Upper lobe of left lung (tissue), 4 donors: ENCODE measurements around the gene LAS1L.

Experiments
- CTCF ChIP-seq, 6 experiments: fragments of 450-650 bp in 4 of 6; fragments of 200-600 bp in 2 of 6; sonication (generic) in 2 of 6; IDR thresholded peaks; one replicate each; pipeline ENCODE4 v1.5.1; 2016 to 2019; ENCODE audit warnings: antibody characterized with exemption in 6 of 6
- EP300 ChIP-seq, 4 donors: sonication (generic); formaldehyde crosslinking; IDR thresholded peaks; one replicate each; pipeline ENCODE4 v1.5.1; 2017; ENCODE audit warnings: antibody characterized with exemption in 4 of 4, control low read depth in 2 of 4
- POLR2A ChIP-seq, 4 donors: fragments of 450-650 bp; IDR thresholded peaks; one replicate each; pipeline ENCODE4 v1.5.1; 2016 to 2017; ENCODE audit warnings: antibody characterized with exemption in 4 of 4, mild to moderate bottlenecking in 2 of 4
- POLR2AphosphoS5 ChIP-seq, 2 donors: sonication (generic); formaldehyde crosslinking; IDR thresholded peaks; one replicate each; pipeline ENCODE4 v1.5.1; 2017; ENCODE audit warnings: antibody characterized with exemption in 2 of 2

DNA sequence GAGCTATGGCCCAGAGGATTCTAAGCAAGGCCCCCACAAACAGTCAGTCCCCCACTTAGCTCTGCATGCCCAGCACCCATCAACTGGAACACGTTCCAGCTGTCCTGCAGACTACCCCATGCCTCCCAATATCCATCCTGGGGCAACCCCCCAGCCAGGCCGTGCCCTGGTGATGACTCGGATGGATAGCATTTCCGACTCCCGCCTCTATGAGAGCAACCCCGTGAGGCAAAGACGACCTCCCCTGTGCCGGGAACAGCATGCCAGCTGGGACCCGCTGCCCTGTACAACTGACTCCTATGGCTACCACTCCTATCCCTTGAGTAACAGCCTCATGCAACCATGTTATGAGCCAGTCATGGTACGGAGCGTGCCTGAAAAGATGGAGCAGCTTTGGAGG, 32.0 kb downstream of the LAS1L start:
- TF ChIP-seq EP300 (IDR thresholded peaks at IDR 0.05) (no peak), POLR2A (IDR thresholded peaks at IDR 0.05) (no peak), CTCF (IDR thresholded peaks at IDR 0.05) (no peak), POLR2AphosphoS5 (IDR thresholded peaks at IDR 0.05) (no peak)
